GM21360 (cell line): Measurements from ENCODE around the gene KIF4A.

Experiments used
- ATAC-seq: cut with Tn5 transposase; IDR thresholded peaks from one replicate; pipeline ENCODE4 v1.9.1; 2021; ENCODE audit warnings: mild to moderate bottlenecking, moderate library complexity; ENCODE audit not compliant: unreplicated experiment

The KIF4A gene

GRCh38 chrX:70437011-70437410, 147.1 kb downstream of the KIF4A start:
- ATAC-seq = no peak

- no peak for ATAC-seq
Observed at GRCh38 chrX:70437921-70438665, 148.2 kb downstream of the KIF4A start.

DNA sequence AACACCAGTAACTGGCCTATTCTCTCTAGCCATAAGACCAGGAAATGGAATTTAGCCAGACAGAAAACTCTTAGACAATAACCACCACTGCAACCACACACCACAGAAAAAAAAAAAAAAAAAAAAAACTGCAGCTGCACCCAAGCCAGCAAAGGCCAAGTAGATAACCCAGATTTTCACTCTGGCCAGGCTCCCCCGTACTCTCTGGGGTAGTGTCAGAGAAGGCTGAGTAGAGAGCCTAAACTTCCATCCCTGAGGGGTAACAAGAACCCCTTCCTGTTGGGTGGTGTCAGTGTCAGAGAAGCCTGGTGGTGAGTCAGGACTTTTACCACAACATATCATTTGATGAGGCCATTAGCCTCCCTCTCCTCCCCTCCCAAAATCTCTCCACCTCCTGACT, 149.1 kb downstream of the KIF4A start:
- no peak for ATAC-seq

DNA sequence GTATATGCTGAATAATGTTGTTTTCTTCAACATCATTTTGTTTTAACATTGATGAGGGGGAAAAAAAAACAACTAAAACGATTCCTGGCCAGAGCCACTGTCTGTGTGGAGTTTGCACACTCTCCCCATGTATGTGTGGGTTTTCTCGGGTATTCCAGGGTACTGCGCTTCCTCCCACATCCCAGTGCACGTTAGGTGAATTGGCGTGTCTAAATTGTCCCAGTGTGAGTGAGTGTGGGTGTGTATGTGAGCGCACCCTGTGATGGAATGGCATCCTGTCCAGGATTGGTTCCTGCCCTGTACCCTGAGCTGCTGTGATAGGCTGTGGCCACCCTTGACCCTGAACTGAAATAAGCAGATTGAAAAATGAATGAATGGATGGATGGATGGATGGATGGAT, 152.3 kb downstream of the KIF4A start:
- no peak for ATAC-seq

DNA sequence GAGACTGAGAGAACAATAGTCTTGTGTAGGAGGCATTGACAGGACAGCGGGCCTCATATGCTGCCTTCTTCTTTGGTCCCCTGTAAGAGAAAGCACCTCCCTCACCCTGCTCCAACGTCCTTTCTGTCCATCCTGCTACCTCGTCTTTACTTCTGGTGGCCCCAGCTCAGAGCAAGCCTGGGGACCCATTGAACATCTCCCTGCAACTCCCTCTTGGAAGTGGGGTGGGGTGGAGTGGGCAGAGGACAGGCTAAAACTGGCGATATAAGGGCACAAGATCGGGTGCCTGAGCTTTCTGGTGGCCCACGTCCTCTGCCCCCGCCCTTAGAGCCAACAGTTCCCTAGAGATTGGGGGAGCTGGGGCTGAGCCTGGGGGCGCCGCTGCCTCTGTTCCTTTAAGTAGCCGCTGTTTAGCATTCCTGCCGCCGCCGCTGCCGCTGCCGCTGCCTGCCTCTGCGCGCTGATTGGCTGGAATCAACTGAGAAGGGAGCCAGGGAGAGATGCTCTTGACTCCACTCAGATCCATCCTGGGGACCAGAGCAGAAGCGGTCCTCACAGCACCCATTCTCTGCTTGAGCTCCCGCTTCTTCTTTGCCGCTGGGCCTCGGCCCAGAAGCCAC, 154.5 kb downstream of the KIF4A start, which contains the start of gene DLG3:
Gene DLG3, plus strand, starts transcription at position 510 of the 620 bp plus-strand sequence. CDS start 367 bp downstream, outside the sequence.
- no peak for ATAC-seq

- no peak for ATAC-seq
Observed at GRCh38 chrX:70444946-70445656, 155.2 kb downstream of the KIF4A start.

- no peak for ATAC-seq
Observed at GRCh38 chrX:70445951-70446350, 156.0 kb downstream of the KIF4A start.

- no peak for ATAC-seq
Observed at GRCh38 chrX:70446380-70447350, 156.8 kb downstream of the KIF4A start.

GRCh38 chrX:70449457-70449966, 159.6 kb downstream of the KIF4A start:
- ATAC-seq = no peak

DNA sequence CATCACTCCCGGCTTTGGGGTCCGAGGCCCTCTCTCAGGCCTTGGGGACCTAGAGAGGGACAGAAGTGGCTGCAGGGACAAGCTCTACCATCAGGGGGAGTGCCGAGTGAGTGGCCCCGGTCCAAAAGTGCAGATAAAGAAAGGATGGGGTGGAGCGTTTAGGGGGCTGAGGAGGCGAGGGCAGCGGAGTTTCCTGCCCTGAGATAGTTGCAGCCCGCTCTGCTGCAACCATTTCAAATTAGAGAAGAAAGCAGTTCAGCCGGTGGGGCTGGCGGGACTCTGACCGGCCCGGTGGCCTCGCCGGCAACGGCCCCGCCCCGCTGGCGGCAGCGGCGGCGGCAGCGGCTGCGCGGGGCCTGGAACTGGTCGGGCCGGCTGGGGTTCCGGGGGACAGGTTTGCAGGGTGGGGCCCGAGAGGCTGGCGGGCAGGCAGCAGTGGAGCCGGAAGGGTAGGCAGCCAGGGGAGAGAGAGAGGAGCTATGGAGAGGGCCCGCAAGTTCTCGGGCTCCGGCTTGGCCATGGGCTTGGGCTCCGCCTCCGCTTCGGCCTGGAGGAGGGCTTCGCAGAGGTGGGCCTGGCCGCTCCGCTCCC, 162.3 kb downstream of the KIF4A start:
- peak; percentile 35 for ATAC-seq

- ATAC-seq = no peak
Observed at GRCh38 chrX:70453024-70453618, 163.2 kb downstream of the KIF4A start.

DNA sequence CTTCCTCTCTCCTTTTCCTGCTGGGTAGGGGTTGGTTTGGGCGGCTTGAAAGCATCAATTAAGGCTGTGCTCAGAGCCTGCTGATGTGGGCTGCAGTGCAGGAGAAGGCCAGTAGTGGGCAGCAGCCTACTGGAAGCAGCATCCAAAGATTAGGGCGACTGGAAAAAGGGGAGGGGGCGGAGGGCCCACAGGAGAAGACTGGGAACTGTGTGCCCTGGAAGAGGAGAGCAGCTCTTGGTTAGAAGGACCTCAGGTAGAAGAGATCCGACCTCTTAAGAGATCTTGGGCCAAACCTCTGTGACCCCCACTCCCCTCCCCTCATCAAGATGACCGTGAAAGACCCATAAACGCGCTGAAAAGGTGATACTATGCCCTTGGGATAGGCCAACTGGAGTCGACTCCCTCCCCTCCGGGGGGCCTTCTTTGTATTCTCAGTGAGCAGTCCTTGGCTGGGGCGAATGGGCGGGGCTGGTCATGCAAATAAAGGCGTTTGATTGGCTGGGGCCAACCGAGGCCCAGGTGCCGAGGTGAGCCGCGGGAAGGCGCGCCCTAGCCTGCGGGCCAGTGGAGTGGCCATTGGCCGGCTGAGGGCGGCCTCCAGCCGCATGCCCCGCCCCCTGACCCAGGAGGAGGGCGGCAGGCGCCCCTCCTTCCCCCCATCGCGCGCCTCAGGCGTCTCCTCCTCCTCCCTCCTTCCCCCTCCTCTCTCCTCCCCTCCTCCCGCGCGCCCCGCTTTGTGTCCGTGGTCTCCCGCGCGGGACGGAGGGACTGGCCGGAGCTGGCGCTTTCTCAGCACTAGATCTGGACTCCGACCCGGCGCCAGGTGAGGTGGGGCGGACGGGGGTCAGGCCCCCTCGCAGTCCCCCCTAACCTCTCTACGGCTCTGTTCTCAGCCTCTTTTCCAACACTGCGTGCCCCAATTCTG, 164.8 kb downstream of the KIF4A start:
- ATAC-seq = peak; percentile 34

- ATAC-seq = no peak
Observed at GRCh38 chrX:70455366-70456202, 165.7 kb downstream of the KIF4A start.

- no peak for ATAC-seq
Observed at GRCh38 chrX:70456256-70456655, 166.4 kb downstream of the KIF4A start.

DNA sequence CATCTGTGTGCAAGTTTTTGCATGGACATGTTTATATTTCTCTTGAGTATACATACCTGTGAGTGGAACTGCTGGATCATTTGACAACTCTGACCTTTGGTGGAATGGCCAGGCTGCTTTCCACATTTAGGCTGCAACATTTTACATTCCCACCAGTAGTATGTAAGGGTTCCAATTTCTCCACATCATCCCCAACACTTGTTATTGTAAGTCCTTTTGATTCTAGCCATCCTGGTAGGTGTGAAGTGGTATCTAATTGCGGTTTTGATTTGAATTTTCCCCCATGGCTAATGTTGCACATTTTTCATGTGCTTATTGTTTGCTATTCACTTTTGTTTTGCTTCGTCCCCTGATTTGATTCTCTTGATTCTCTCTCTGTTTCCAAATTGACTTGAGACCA, 171.1 kb downstream of the KIF4A start:
- no peak for ATAC-seq

DNA sequence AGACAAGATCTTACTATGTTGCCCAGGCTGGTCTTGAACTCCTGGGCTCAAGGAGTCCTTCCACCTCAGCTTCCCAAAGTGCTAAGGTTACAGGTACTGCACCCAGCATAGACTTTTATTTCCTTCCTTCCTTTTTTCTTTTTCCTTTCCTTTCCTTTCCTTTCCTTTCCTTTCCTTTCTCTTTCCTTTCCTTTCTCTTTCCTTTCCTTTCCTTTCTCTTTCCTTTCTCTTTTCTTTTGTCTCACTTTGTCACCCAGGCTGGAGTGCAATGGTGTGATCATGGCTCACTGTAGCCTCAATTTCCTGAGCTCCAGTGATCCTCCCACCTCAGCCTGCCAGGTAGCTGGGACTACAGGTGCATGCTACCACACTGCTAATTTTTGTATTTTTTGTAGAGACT, 174.1 kb downstream of the KIF4A start:
- ATAC-seq = no peak

DNA sequence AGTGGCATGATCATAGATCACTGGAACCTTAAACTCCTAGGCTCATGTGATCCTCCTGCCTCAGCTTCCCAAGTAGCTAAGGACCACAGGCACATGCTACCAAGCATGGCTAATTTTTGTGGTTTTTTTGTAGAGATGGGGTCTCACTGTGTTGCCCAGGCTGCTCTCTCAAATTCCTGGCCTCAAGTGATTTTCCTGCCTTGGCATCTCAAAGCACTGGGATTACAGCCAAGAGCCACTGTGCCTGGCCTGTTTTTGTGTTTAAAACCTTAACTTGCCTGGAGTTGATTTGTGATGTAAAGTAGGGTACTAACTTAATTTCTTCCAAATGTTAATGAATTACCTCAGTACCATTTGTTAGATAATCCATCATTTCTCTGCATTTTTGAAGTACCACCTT, 177.1 kb downstream of the KIF4A start:
- no peak for ATAC-seq

DNA sequence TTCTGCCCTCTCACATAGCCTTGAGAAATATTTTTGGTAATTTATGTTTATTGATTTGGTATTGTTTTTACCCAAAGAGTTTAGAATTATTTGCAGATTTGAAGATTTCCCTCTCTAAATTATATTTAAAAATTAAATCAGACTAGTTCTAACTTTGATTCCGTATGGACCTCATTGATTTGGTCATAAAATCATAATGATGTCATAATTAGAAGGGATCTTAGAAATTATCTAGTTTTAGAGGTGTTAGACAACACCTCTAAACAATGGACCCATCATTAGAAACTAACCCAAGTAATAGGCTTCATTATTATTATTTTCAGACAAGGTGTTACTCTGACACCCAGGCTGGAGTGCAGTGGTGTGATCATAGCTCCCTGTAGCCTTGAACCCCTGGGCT, 178.8 kb downstream of the KIF4A start:
- no peak for ATAC-seq
